ENCODE data around the gene PLLP.
"Not testable (repeated sequence)": the region's sequence is repeated elsewhere in the genome, so short reads cannot be mapped to it uniquely, and the experiment has no call there.

The PLLP gene

DNA sequence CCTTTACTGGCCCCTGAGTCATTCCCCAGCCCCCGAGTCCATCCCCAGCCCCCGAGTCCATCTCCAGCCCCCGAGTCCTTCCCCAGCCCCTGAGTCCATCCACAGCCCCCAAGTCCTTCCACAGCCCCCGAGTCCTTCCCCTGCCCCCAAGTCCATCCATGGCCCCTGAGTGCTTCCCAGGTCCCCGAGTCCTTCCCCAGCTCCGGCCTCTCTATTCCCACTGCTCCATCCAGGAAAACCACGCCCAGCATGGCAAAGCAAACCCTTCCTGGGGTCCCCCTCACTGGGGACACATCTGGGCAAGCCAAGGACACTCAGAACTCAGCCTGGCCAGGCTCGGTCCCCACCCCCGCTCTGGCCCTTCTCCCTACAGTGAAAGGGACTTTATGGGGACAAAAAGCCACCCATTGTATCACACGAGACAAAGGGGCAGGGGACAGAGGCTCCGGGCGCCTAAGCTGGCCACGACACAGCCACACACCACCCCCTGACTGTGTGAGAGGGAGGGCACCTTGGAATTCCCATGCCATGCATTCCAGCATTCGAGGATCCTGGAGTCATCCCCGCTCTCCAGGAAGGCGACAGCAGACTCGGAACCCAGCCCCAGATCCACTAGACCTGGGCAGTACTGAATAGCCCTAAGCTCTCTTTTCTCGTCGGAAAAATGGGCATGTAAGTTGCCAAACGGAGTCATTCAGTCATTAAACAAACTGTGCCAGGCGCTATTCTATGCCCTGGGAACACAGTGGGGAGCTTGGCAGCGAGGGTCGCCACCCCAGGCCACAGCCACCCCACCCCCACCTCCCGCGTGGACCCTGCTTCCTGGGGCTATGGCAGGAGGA, 14.0 kb downstream of the PLLP start:
- no peaks in the 10 kb centered on the region for H3K9me3 ChIP-seq (ENCODE audit: control insufficient read depth in 1 of 2, low read length in 2 of 2)
- H3K36me3 ChIP-seq (ENCODE audit: control insufficient read depth in 1 of 2, insufficient read depth in 2 of 2, low read length in 2 of 2), result no peaks in the 10 kb centered on the region
- no peaks in the 10 kb centered on the region for H3K27me3 ChIP-seq (ENCODE audit: low read depth, low read length)
- H3K4me1 ChIP-seq (ENCODE audit: control insufficient read depth in 1 of 2, insufficient read depth in 2 of 2, low read length in 2 of 2), result peaks cover 0 to 13% of the 10 kb centered on the region in 2 donors
- no peak overlapping the region for H3K4me3 ChIP-seq (ENCODE audit: low read depth in 1 of 2, low read length in 2 of 2)
- no peak overlapping the region for H3K27ac ChIP-seq (ENCODE audit: low read length)

- H3K36me3 ChIP-seq (ENCODE audit: control insufficient read depth in 1 of 2, insufficient read depth in 2 of 2, low read length in 2 of 2), result no peaks in the 10 kb centered on the region
- H3K27me3 ChIP-seq (ENCODE audit: low read depth, low read length), result no peaks in the 10 kb centered on the region
- peaks cover 0 to 13% of the 10 kb centered on the region in 2 donors for H3K4me1 ChIP-seq (ENCODE audit: control insufficient read depth in 1 of 2, insufficient read depth in 2 of 2, low read length in 2 of 2)
- no peaks in the 10 kb centered on the region for H3K9me3 ChIP-seq (ENCODE audit: control insufficient read depth in 1 of 2, low read length in 2 of 2)
- H3K27ac ChIP-seq (ENCODE audit: low read length), result peak overlapping the region; percentile 64
- no peak overlapping the region for H3K4me3 ChIP-seq (ENCODE audit: low read depth in 1 of 2, low read length in 2 of 2)
Observed at GRCh38 chr16:57268804-57269800, 15.4 kb downstream of the PLLP start.

GRCh38 chr16:57267343-57267742, 17.1 kb downstream of the PLLP start:
- Histone ChIP-seq H3K4me1 (ENCODE audit: control insufficient read depth in 1 of 2, insufficient read depth in 2 of 2, low read length in 2 of 2) (peaks cover 0 to 13% of the 10 kb centered on the region in 2 donors), H3K27ac (ENCODE audit: low read length) (peak overlapping the region; percentile 75)
- not testable (repeated sequence) for H3K4me3 ChIP-seq (ENCODE audit: low read depth in 1 of 2, low read length in 2 of 2); H3K36me3 ChIP-seq (ENCODE audit: control insufficient read depth in 1 of 2, insufficient read depth in 2 of 2, low read length in 2 of 2); H3K27me3 ChIP-seq (ENCODE audit: low read depth, low read length); H3K9me3 ChIP-seq (ENCODE audit: control insufficient read depth in 1 of 2, low read length in 2 of 2)

GRCh38 chr16:57266531-57267260, 17.8 kb downstream of the PLLP start:
- Histone ChIP-seq H3K4me1 (ENCODE audit: control insufficient read depth in 1 of 2, insufficient read depth in 2 of 2, low read length in 2 of 2) (peaks cover 0 to 13% of the 10 kb centered on the region in 2 donors), H3K27me3 (ENCODE audit: low read depth, low read length) (no peaks in the 10 kb centered on the region), H3K36me3 (ENCODE audit: control insufficient read depth in 1 of 2, insufficient read depth in 2 of 2, low read length in 2 of 2) (no peaks in the 10 kb centered on the region), H3K4me3 (ENCODE audit: low read depth in 1 of 2, low read length in 2 of 2) (no peak overlapping the region), H3K27ac (ENCODE audit: low read length) (peak overlapping the region; percentile 75), H3K9me3 (ENCODE audit: control insufficient read depth in 1 of 2, low read length in 2 of 2) (no peaks in the 10 kb centered on the region)

DNA sequence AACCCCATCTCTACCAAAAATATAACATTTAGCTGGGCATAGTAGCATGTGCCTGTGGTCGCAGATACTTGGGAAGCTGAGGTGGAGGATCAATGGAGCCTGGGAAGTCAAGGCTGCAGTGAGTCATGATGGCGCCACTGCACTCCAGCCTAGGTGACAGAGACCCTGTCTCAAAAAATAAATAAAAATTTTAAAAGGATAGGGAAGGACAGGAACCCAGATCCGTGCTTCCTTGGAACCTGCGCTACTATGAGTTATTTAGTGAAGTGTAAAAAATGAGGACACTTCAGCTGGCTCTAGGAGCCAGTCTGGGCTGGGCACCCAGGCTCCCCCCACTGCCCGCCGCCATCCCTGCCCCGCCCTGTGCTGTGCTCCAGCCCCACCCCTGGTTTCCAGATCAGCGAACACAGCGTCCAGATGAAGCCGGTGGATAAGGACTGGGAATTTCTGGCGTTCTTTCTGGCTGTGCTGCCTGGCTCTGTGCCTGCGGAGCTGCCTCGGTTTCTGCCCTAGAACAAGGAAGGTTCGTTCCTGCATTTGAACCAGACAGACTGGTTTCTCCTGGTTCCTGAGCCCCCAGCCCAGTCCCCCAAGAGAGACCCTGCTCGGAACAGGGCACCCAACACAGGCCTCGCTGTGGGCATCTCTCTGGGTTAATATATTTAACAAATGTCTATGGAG, 18.5 kb downstream of the PLLP start:
- Histone ChIP-seq H3K27me3 (ENCODE audit: low read depth, low read length) (no peaks in the 10 kb centered on the region), H3K36me3 (ENCODE audit: control insufficient read depth in 1 of 2, insufficient read depth in 2 of 2, low read length in 2 of 2) (no peaks in the 10 kb centered on the region), H3K4me1 (ENCODE audit: control insufficient read depth in 1 of 2, insufficient read depth in 2 of 2, low read length in 2 of 2) (peaks cover 0 to 13% of the 10 kb centered on the region in 2 donors), H3K27ac (ENCODE audit: low read length) (peak overlapping the region; percentile 75), H3K4me3 (ENCODE audit: low read depth in 1 of 2, low read length in 2 of 2) (no peak overlapping the region), H3K9me3 (ENCODE audit: control insufficient read depth in 1 of 2, low read length in 2 of 2) (no peaks in the 10 kb centered on the region)

DNA sequence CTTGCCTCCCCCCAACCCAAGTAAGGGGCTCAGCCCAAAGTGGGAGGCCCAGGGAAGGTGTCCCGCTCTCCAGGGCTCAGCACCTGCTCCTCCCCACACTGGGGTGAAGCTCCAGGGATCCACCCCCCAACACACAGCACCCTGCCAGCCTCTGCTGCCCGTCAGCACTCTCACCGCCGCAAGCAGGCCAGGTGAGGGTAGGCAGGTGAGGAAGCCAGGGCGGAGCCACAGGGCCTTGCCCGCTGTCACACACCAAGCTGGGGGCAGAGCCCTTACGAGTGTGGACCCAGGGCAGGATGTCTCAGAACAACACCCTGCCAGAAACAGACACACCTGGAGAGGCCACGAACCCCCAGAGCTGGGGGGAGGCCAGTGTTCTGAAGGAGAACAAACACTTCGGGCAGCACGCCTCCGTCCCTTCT, 19.5 kb downstream of the PLLP start:
- Histone ChIP-seq H3K4me3 (ENCODE audit: low read depth in 1 of 2, low read length in 2 of 2) (no peak overlapping the region), H3K27ac (ENCODE audit: low read length) (peak overlapping the region; percentile 56), H3K36me3 (ENCODE audit: control insufficient read depth in 1 of 2, insufficient read depth in 2 of 2, low read length in 2 of 2) (no peaks in the 10 kb centered on the region), H3K9me3 (ENCODE audit: control insufficient read depth in 1 of 2, low read length in 2 of 2) (no peaks in the 10 kb centered on the region), H3K27me3 (ENCODE audit: low read depth, low read length) (no peaks in the 10 kb centered on the region), H3K4me1 (ENCODE audit: control insufficient read depth in 1 of 2, insufficient read depth in 2 of 2, low read length in 2 of 2) (peaks cover 0 to 19% of the 10 kb centered on the region in 2 donors)

- H3K36me3 ChIP-seq (ENCODE audit: control insufficient read depth in 1 of 2, insufficient read depth in 2 of 2, low read length in 2 of 2), result no peaks in the 10 kb centered on the region
- H3K9me3 ChIP-seq (ENCODE audit: control insufficient read depth in 1 of 2, low read length in 2 of 2), result no peaks in the 10 kb centered on the region
- H3K27me3 ChIP-seq (ENCODE audit: low read depth, low read length), result no peaks in the 10 kb centered on the region
- no peak overlapping the region for H3K4me3 ChIP-seq (ENCODE audit: low read depth in 1 of 2, low read length in 2 of 2)
- H3K4me1 ChIP-seq (ENCODE audit: control insufficient read depth in 1 of 2, insufficient read depth in 2 of 2, low read length in 2 of 2), result peaks cover 0 to 21% of the 10 kb centered on the region in 2 donors
- H3K27ac ChIP-seq (ENCODE audit: low read length), result no peak overlapping the region
Observed at GRCh38 chr16:57264381-57264780, 20.1 kb downstream of the PLLP start.

DNA sequence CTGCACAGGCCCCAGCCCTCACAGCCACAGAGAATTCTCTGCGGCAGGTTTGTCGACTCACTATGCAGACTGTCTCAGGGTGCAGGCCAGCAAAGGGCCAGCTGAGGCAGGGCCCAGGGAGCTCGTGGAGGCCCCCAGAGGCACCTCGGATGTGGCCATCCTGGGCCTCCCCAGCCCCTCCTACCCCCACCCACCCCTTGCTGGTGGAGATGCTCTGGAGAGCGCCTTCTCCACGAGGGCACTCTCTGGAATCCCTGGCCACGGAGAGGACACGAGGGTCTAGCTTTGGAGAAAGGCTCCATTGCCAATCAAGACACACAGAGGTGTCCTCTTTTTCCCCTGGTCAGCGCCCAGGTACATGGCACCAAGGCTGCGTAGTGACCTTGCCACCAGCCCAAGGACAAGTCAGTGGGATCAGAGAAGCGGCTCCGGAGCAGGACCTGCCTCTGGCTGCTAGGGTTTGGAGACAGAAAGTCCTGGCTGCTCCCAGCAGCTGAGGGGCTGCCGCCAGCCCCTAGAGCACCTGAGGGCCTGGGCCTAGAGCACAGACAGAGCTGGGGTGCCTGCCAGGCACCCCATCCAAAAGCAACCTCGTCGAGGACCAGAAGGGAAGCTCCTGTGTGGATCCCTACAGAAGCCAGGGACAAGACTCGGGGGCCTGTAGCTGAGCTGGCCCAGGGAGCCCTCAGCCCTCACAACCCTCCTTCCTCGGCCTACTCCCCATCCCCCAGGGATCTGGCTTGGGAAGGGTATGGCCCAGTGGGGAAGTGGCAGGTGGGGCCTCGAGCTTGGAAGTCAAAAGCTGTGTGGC, 20.7 kb downstream of the PLLP start:
- no peak overlapping the region for H3K27ac ChIP-seq (ENCODE audit: low read length)

DNA sequence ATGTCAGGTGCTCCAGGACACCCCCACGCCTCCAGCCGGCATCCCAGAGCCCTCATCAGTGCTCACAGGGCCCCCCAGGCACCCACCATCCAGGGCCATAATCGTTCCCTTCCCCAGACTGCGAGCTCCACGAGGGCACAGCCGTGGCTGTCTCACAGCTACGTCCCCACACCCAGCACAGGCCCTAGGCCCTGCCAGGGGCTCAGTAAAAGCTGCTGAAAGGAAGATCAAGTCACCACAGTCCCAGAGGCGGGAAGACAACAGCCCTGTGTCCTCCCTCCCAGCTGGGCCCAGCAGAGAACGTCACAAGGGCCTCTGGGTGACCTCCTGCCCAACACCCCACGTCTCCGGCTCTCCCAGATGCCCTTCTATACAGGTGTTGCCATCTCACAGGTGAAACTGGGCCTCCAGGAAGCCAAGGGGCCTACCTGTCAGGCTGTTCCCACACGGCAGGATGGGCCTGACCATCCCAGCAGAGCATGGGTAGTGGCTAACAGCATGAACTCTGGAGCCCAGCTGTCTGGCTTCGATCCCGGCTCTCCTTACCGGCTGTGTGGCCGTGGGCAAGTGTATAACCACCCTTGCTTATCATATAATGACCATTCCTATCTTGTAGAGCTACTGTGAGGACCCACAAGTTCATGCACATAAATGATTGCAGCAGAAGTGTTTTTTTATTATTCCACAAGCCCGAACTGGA, 21.5 kb downstream of the PLLP start:
- H3K4me1 ChIP-seq (ENCODE audit: control insufficient read depth in 1 of 2, insufficient read depth in 2 of 2, low read length in 2 of 2), result peaks cover 0 to 21% of the 10 kb centered on the region in 2 donors
- H3K27me3 ChIP-seq (ENCODE audit: low read depth, low read length), result no peaks in the 10 kb centered on the region
- H3K36me3 ChIP-seq (ENCODE audit: control insufficient read depth in 1 of 2, insufficient read depth in 2 of 2, low read length in 2 of 2), result no peaks in the 10 kb centered on the region
- no peak overlapping the region for H3K4me3 ChIP-seq (ENCODE audit: low read depth in 1 of 2, low read length in 2 of 2)
- H3K9me3 ChIP-seq (ENCODE audit: control insufficient read depth in 1 of 2, low read length in 2 of 2), result no peaks in the 10 kb centered on the region
- H3K27ac ChIP-seq (ENCODE audit: low read length), result no peak overlapping the region

More for the DNA sequence above, 20.7 kb downstream of the PLLP start:
- Histone ChIP-seq H3K4me1 (ENCODE audit: control insufficient read depth in 1 of 2, insufficient read depth in 2 of 2, low read length in 2 of 2) (peaks cover 0 to 21% of the 10 kb centered on the region in 2 donors), H3K36me3 (ENCODE audit: control insufficient read depth in 1 of 2, insufficient read depth in 2 of 2, low read length in 2 of 2) (no peaks in the 10 kb centered on the region), H3K9me3 (ENCODE audit: control insufficient read depth in 1 of 2, low read length in 2 of 2) (no peaks in the 10 kb centered on the region), H3K4me3 (ENCODE audit: low read depth in 1 of 2, low read length in 2 of 2) (no peak overlapping the region), H3K27me3 (ENCODE audit: low read depth, low read length) (no peaks in the 10 kb centered on the region)
